Gastrocnemius medialis (tissue), 4 donors: Measurements from ENCODE around the gene ACOXL. TPM values are rescaled to one million over a fixed set of nuclear protein-coding genes. Genes with fewer than 3 reads are reported as not detected.

ENCODE experiments used
- ATAC-seq, 2 donors: fragments of 150-250 bp; one replicate each; pipeline ENCODE4 v1.9.1; 2016
- DNase-seq, 2 donors: peaks; one replicate each; pipeline ENCODE4 v3.0.0-alpha.2; 2019
- H3K27ac ChIP-seq, 4 donors: fragments of 200-600 bp; sonication (generic); 1 replicate in 1 of 4; 2 replicates in 3 of 4; pipeline ENCODE4 v1.5.1; 2016 to 2018; ENCODE audit warnings: mild to moderate bottlenecking in 2 of 4, moderate library complexity in 1 of 4
- H3K27me3 ChIP-seq, 3 donors: fragments of 200-600 bp; sonication (generic) in 2 of 3; 1 replicate in 1 of 3; 2 replicates in 2 of 3; pipeline versions ENCODE4 v1.5.1 to v1.6.0; 2016 to 2019; ENCODE audit warnings: mild to moderate bottlenecking in 1 of 3, moderate library complexity in 1 of 3
- H3K36me3 ChIP-seq, 2 donors: fragments of 200-600 bp; sonication (generic) in 1 of 2; one replicate each; pipeline ENCODE4 v1.5.1; 2017 to 2018
- H3K4me1 ChIP-seq, 2 donors: fragments of 200-600 bp; sonication (generic) in 1 of 2; one replicate each; pipeline ENCODE4 v1.5.1; 2016 to 2017; ENCODE audit warnings: mild to moderate bottlenecking in 2 of 2
- H3K4me3 ChIP-seq, 4 donors: fragments of 200-600 bp; sonication (generic) in 3 of 4; 1 replicate in 1 of 4; 2 replicates in 3 of 4; pipeline ENCODE4 v1.5.1; 2016 to 2019; ENCODE audit warnings: mild to moderate bottlenecking in 2 of 4
- H3K9me3 ChIP-seq, 3 donors: fragments of 200-600 bp; sonication (generic) in 2 of 3; 1 replicate in 1 of 3; 2 replicates in 2 of 3; pipeline ENCODE4 v1.5.1; 2016 to 2019
- POLR2A ChIP-seq, 2 donors: fragments of 450-650 bp; IDR thresholded peaks; one replicate each; pipeline ENCODE4 v1.6.1; 2017; ENCODE audit warnings: antibody characterized with exemption in 2 of 2, mild to moderate bottlenecking in 2 of 2, moderate library complexity in 2 of 2
- in situ Hi-C, 4 donors: fragments of 200-750 bp; cut with MboI; loops; one replicate each; pipeline versions ENCODE4 v1.15.0 to v1.8.0; 2017; ENCODE audit warnings: low sequenced_read_pairs in 4 of 4
- intact Hi-C: fragments of 100-400 bp; cut with DNase I; formaldehyde crosslinking; loops from one replicate; pipeline ENCODE4 v1.15.1; 2023; ENCODE audit warnings: low total_unique reads
- total RNA-seq, 4 donors: library from RNA; depleted of rRNA; stranded (reverse); fragments of >200 nt; gene quantifications; one replicate each; pipeline versions ENCODE4 v1.1.0 to v1.2.3, GENCODE V29; 2016
- TF ChIP-seq, protein P1 (sequence below), 5 experiments: fragments of 450-650 bp in 3 of 5; fragments of 200-600 bp in 2 of 5; sonication (generic) in 2 of 5; IDR thresholded peaks in 4 of 5; conservative IDR thresholded peaks in 1 of 5; 1 replicate in 4 of 5; 2 replicates in 1 of 5; pipeline ENCODE4 v1.5.1; 2016 to 2019; ENCODE audit warnings: antibody characterized with exemption in 5 of 5, mild to moderate bottlenecking in 3 of 5, moderate library complexity in 3 of 5

The ACOXL gene
- total RNA-seq, 4 donors from 2014 or later = not detected

DNA sequence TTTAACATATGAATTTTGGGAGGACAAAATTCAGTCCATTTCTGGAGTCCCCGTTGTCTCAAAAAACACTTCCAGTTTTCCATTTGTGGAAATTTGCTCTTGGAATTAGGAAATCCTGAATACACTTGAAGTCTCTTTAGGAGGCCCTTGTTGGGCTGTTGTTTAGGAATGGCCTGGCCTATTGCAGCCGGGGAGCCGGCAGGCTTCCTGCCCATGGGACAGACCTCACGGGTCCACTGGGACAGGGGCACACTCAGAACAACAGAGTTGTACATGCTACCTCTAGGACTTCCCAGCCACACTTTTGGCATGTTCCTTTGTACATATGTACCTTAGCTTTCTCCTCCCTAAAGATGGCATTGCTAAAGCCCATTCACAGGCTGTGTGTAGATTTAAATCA, 57.3 kb downstream of the ACOXL start:
- Histone ChIP-seq H3K4me1 (no peaks in the 10 kb centered on the region), H3K9me3 (no peaks in the 10 kb centered on the region)

DNA sequence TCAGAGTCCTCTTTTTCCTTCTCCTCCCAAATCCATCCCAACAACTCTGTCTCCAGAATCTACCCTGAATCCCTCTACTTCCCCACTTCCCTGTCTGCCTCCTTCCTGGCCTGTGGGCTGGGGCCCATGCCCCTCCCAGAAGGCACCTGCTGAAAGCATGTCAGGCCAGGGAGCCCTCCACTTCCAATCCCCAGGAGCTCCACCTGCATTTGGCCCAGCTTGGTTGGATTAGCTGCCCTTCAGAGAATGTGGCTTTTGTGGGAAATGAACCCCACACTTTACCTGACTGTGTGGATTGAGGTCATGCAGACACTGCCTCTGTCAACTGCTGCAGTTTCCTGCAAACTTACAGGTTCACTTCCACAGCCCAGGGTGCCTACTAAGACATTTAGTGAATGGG, 58.5 kb downstream of the ACOXL start:
- Histone ChIP-seq H3K9me3 (no peaks in the 10 kb centered on the region), H3K4me1 (no peaks in the 10 kb centered on the region), H3K4me3 (no peak overlapping the region), H3K27me3 (no peaks in the 10 kb centered on the region), H3K27ac (no peak overlapping the region), H3K36me3 (no peaks in the 10 kb centered on the region)
- TF ChIP-seq, protein P1, sequence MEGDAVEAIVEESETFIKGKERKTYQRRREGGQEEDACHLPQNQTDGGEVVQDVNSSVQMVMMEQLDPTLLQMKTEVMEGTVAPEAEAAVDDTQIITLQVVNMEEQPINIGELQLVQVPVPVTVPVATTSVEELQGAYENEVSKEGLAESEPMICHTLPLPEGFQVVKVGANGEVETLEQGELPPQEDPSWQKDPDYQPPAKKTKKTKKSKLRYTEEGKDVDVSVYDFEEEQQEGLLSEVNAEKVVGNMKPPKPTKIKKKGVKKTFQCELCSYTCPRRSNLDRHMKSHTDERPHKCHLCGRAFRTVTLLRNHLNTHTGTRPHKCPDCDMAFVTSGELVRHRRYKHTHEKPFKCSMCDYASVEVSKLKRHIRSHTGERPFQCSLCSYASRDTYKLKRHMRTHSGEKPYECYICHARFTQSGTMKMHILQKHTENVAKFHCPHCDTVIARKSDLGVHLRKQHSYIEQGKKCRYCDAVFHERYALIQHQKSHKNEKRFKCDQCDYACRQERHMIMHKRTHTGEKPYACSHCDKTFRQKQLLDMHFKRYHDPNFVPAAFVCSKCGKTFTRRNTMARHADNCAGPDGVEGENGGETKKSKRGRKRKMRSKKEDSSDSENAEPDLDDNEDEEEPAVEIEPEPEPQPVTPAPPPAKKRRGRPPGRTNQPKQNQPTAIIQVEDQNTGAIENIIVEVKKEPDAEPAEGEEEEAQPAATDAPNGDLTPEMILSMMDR (IDR thresholded peaks at IDR 0.05 in 4 of 5, conservative IDR thresholded peaks at IDR 0.05 in 1 of 5) = no peak
- TF ChIP-seq POLR2A (IDR thresholded peaks at IDR 0.05) = no peak
- DNase-seq = no peak
- ATAC-seq = no peak
- in situ Hi-C loops = loop anchor here in 1 of 4 donors (25.0 kb wide), 1 partner anchor 921 kb away; no protein-coding TSS in a partner anchor
- intact Hi-C loops = no loop called here

More for the DNA sequence above, 57.3 kb downstream of the ACOXL start:
- no peak overlapping the region for H3K27ac ChIP-seq
- no peak for TF ChIP-seq POLR2A (IDR thresholded peaks at IDR 0.05)
- TF ChIP-seq, protein P1 (IDR thresholded peaks at IDR 0.05 in 4 of 5, conservative IDR thresholded peaks at IDR 0.05 in 1 of 5) = no peak
- intact Hi-C loops (no loop called here), in situ Hi-C loops (loop anchor here in 1 of 4 donors (25.0 kb wide), 1 partner anchor 923 kb away; no protein-coding TSS in a partner anchor)
- ATAC-seq (no peak), DNase-seq (no peak)
- no peak overlapping the region for H3K4me3 ChIP-seq
- no peaks in the 10 kb centered on the region for H3K36me3 ChIP-seq
- H3K27me3 ChIP-seq = no peaks in the 10 kb centered on the region

DNA sequence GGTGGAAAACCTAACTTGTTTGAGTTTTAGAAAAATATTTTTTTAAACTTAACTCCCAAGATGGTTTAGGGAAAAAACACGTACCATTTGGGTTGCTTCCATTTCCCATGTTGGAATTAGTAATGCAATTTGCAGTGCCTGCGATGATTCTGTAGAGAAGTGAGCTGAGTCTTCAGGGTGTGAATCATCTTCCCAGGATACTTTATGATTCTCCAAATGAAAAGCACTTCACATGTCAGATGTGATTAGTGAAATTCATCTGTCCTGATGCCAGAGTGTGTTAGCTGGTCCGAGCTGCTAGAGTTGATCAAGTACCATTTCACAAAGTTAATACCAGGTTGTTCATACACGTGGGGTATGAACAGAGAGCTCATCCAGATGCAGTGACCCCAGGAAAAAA, 59.1 kb downstream of the ACOXL start:
- DNase-seq (no peak), ATAC-seq (no peak)
- Histone ChIP-seq H3K27ac (no peak overlapping the region), H3K9me3 (no peaks in the 10 kb centered on the region), H3K27me3 (no peaks in the 10 kb centered on the region), H3K4me3 (no peak overlapping the region), H3K4me1 (no peaks in the 10 kb centered on the region), H3K36me3 (no peaks in the 10 kb centered on the region)
- intact Hi-C loops (no loop called here), in situ Hi-C loops (loop anchor here in 1 of 4 donors (25.0 kb wide), 1 partner anchor 921 kb away; no protein-coding TSS in a partner anchor)
- TF ChIP-seq, protein P1 (IDR thresholded peaks at IDR 0.05 in 4 of 5, conservative IDR thresholded peaks at IDR 0.05 in 1 of 5) = no peak
- no peak for TF ChIP-seq POLR2A (IDR thresholded peaks at IDR 0.05)

- DNase-seq (no peak), ATAC-seq (no peak)
- in situ Hi-C loops = loop anchor here in 1 of 4 donors (25.0 kb wide), 1 partner anchor 919 kb away; no protein-coding TSS in a partner anchor
- Histone ChIP-seq H3K36me3 (no peaks in the 10 kb centered on the region), H3K27ac (no peak overlapping the region), H3K4me3 (no peak overlapping the region), H3K27me3 (no peaks in the 10 kb centered on the region), H3K9me3 (no peaks in the 10 kb centered on the region), H3K4me1 (no peaks in the 10 kb centered on the region)
- intact Hi-C loops = no loop called here
- TF ChIP-seq, protein P1 (IDR thresholded peaks at IDR 0.05 in 4 of 5, conservative IDR thresholded peaks at IDR 0.05 in 1 of 5) = no peak
- TF ChIP-seq POLR2A (IDR thresholded peaks at IDR 0.05) = no peak
Measured at GRCh38 chr2:110793034-110793433, 60.7 kb downstream of the ACOXL start.

- ATAC-seq (no peak), DNase-seq (no peak)
- intact Hi-C loops = no loop called here
- Histone ChIP-seq H3K27ac (no peak overlapping the region), H3K27me3 (peaks cover 0 to 3% (median 0%) of the 10 kb centered on the region in 3 donors), H3K9me3 (no peaks in the 10 kb centered on the region), H3K4me3 (no peak overlapping the region), H3K36me3 (no peaks in the 10 kb centered on the region), H3K4me1 (no peaks in the 10 kb centered on the region)
- in situ Hi-C loops = loop anchor here in 1 of 4 donors (25.0 kb wide), 1 partner anchor 918 kb away; no protein-coding TSS in a partner anchor
- no peak for TF ChIP-seq POLR2A (IDR thresholded peaks at IDR 0.05)
- TF ChIP-seq, protein P1 (IDR thresholded peaks at IDR 0.05 in 4 of 5, conservative IDR thresholded peaks at IDR 0.05 in 1 of 5) = no peak
Measured at GRCh38 chr2:110794390-110794789, 62.0 kb downstream of the ACOXL start.
